Effector memory CD4-positive, alpha-beta T cell (primary cell): ENCODE results near the gene CHERP.

Source experiments
- DNase-seq, 3 donors: peaks; one replicate each; pipeline ENCODE4 v3.0.0-alpha.2; 2020
- H3K27ac ChIP-seq: 2 replicates; pipeline ENCODE4 v1.7.0; 2013; ENCODE audit warnings: mild to moderate bottlenecking, low read length, moderate library complexity; ENCODE audit not compliant: insufficient read depth, poor library complexity, severe bottlenecking
- H3K27me3 ChIP-seq: replicated peaks from 2 replicates; pipeline ENCODE4 v1.7.0; 2013; ENCODE audit warnings: mild to moderate bottlenecking, low read length; ENCODE audit not compliant: insufficient read depth, control insufficient read depth, poor library complexity, severe bottlenecking
- H3K36me3 ChIP-seq: 2 replicates; pipeline ENCODE4 v1.7.0; 2013; ENCODE audit warnings: mild to moderate bottlenecking, low read length, moderate library complexity; ENCODE audit not compliant: control insufficient read depth, insufficient read depth
- H3K4me1 ChIP-seq: 2 replicates; pipeline ENCODE4 v1.7.0; 2013; ENCODE audit warnings: low read length, mild to moderate bottlenecking; ENCODE audit not compliant: control insufficient read depth, insufficient read depth, poor library complexity, severe bottlenecking
- H3K4me3 ChIP-seq: 2 replicates; pipeline ENCODE4 v1.7.0; 2013; ENCODE audit warnings: low read length, low read depth, mild to moderate bottlenecking; ENCODE audit not compliant: insufficient read depth, poor library complexity, severe bottlenecking
- H3K9me3 ChIP-seq: 2 replicates; pipeline ENCODE4 v1.7.0; 2013; ENCODE audit warnings: mild to moderate bottlenecking, low read length, moderate library complexity; ENCODE audit not compliant: control insufficient read depth
- total RNA-seq, 3 donors: gene quantifications; one replicate each; lab custom pipeline; 2026; lab: John Stamatoyannopoulos, UW

Gene CHERP
- 29.7 to 44.0 (median 34.9) reads per million in 3 donors for total RNA-seq

GRCh38 chr19:16542045-16542909, at the start of gene CHERP:
Gene CHERP, minus strand, starts transcription at chr19:16542437. Its CDS starts 59 bp downstream, at chr19:16542378.
- peak within 1 kb of the TSS; percentile 91 for H3K4me3 ChIP-seq
- DNase-seq, result peak; percentile 89 to 93 (median 91)
- H3K9me3 ChIP-seq, result no peaks in the 10 kb centered on the region
- H3K27ac ChIP-seq, result peak within 1 kb of the TSS; percentile 88
- H3K27me3 ChIP-seq, result no peaks in the 10 kb centered on the region
- peaks cover 4% of the 10 kb centered on the region for H3K36me3 ChIP-seq
- peaks cover 35% of the 10 kb centered on the region for H3K4me1 ChIP-seq

GRCh38 chr19:16590876-16591802, 48.9 kb upstream of the CHERP start:
- no peaks in the 10 kb centered on the region for H3K27me3 ChIP-seq
- peaks cover 60% of the 10 kb centered on the region for H3K4me1 ChIP-seq
- H3K36me3 ChIP-seq, result no peaks in the 10 kb centered on the region
- H3K4me3 ChIP-seq, result no peak overlapping the region
- no peaks in the 10 kb centered on the region for H3K9me3 ChIP-seq
- DNase-seq, result no peak
- no peak overlapping the region for H3K27ac ChIP-seq

- Histone ChIP-seq H3K27me3 (no peaks in the 10 kb centered on the region), H3K27ac (no peak overlapping the region), H3K36me3 (no peaks in the 10 kb centered on the region), H3K9me3 (no peaks in the 10 kb centered on the region), H3K4me1 (peaks cover 64% of the 10 kb centered on the region), H3K4me3 (no peak overlapping the region)
- DNase-seq, result no peak
Measured at GRCh38 chr19:16589917-16590316, 47.7 kb upstream of the CHERP start.

GRCh38 chr19:16588824-16589577, 46.8 kb upstream of the CHERP start:
- DNase-seq, result no peak
- no peak overlapping the region for H3K4me3 ChIP-seq
- no peaks in the 10 kb centered on the region for H3K9me3 ChIP-seq
- no peaks in the 10 kb centered on the region for H3K36me3 ChIP-seq
- peak overlapping the region; percentile 19 for H3K27ac ChIP-seq
- peaks cover 61% of the 10 kb centered on the region for H3K4me1 ChIP-seq
- no peaks in the 10 kb centered on the region for H3K27me3 ChIP-seq

- H3K27me3 ChIP-seq, result no peaks in the 10 kb centered on the region
- peak overlapping the region; percentile 80 for H3K27ac ChIP-seq
- peak overlapping the region; percentile 41 for H3K4me3 ChIP-seq
- H3K4me1 ChIP-seq, result peaks cover 61% of the 10 kb centered on the region
- H3K9me3 ChIP-seq, result no peaks in the 10 kb centered on the region
- DNase-seq, result peak; percentile 45 to 69 (median 57)
- H3K36me3 ChIP-seq, result no peaks in the 10 kb centered on the region
Measured at GRCh38 chr19:16587833-16588823, 45.9 kb upstream of the CHERP start.

- H3K4me3 ChIP-seq, result peak overlapping the region; percentile 41
- DNase-seq, result peak in 2 of 3 donors; percentile 68 to 80
- H3K27ac ChIP-seq, result peak overlapping the region; percentile 80
- no peaks in the 10 kb centered on the region for H3K9me3 ChIP-seq
- H3K27me3 ChIP-seq, result no peaks in the 10 kb centered on the region
- H3K4me1 ChIP-seq, result peaks cover 66% of the 10 kb centered on the region
- H3K36me3 ChIP-seq, result no peaks in the 10 kb centered on the region
Measured at GRCh38 chr19:16586991-16587832, 45.0 kb upstream of the CHERP start.

- no peaks in the 10 kb centered on the region for H3K36me3 ChIP-seq
- no peak for DNase-seq
- H3K27me3 ChIP-seq, result no peaks in the 10 kb centered on the region
- peaks cover 67% of the 10 kb centered on the region for H3K4me1 ChIP-seq
- peak overlapping the region; percentile 80 for H3K27ac ChIP-seq
- H3K9me3 ChIP-seq, result no peaks in the 10 kb centered on the region
- H3K4me3 ChIP-seq, result peak overlapping the region; percentile 18
Measured at GRCh38 chr19:16586477-16586871, 44.2 kb upstream of the CHERP start.

GRCh38 chr19:16585808-16586476, 43.7 kb upstream of the CHERP start:
- Histone ChIP-seq H3K36me3 (no peaks in the 10 kb centered on the region), H3K4me1 (peaks cover 67% of the 10 kb centered on the region), H3K4me3 (peak overlapping the region; percentile 18), H3K9me3 (no peaks in the 10 kb centered on the region), H3K27ac (peak overlapping the region; percentile 80), H3K27me3 (no peaks in the 10 kb centered on the region)
- DNase-seq, result peak in 1 of 3 donors; percentile 19
